HG02938 (cell line): ENCODE data around the gene MPRIP.

Experiments used
- ATAC-seq: cut with Tn5 transposase; IDR thresholded peaks from one replicate; pipeline ENCODE4 v1.9.1; 2021; ENCODE audit warnings: mild to moderate bottlenecking, moderate library complexity; ENCODE audit not compliant: unreplicated experiment

Gene MPRIP

DNA sequence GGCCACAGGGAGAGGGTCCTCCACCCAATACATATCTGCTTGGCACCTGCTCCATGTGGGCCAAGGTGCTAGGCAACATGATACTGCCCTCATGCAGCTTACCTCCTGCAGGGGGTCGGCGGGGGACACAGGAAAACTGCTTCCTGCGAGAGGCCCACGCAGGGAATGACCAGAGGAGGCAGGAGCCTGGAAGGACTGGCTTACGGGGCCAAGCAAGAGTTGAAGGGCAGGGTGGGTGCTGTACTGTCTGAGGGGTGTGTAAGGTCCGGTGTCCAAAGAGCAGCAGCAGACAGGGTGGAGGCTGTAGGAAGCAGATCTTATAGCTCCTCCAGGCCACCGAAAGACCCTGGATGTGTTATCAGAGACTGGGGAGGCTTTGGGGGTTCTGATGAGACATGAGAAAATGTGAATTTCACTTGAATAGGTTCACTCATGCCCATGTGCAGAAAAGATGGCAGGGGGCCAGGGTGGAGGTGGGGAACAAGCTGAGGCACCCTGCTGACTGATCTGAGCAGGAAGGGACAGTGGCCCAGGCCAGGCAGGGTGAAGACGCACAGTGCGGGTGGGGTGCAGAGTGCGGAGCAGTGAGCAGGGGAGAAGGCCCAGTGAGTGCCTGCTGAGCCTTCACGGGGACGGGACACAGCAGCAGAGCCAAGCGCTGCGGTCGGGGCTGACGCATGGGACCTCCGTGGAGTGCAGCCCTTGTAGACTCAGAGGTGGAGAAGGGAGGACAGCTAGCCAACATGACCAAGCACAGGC, 186.4 kb downstream of the MPRIP start:
- ATAC-seq, result no peak

DNA sequence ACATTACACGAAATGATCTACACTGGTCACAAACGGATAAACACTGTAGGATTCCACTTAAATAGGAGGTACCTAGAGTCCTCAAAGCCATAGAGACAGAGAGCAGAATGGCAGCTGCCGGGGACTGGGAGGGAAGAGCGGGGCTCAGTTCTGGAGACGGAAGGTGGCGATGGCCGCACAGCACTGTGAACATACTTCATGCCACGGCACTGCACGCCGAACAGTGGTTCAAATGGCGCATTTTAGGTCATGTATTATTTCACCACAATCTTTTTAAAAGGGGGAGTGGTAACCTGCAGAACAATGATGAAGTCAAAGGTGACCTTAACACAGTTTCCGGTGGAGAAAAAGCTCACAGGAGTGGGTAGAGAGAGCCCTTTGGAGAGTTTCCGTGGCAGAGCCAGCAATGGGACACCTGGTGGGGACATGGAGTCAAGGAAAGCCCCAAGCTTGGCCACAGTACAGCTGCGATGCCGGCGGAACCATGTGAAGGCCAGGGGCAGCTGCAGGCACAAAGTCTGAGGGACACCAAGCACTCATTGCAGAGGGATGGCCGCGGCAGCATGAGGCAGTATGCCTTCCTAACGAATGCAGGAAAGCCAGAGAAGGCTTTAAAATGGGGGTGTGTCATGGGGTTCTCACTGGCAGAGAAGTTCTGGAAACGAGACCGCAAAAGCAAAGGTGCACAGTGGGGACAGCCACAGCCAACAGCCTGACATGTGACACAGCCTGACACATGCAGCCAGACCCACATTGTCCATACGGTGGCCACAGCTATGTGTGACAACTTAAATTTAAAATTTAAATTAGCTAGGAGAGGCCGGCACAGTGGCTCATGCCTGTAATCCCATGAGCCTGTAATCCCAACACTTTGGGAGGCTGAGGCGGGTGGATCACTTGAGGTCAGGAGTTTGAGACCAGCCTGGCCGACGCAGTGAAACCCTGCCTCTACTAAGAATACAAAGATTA, 187.4 kb downstream of the MPRIP start:
- no peak for ATAC-seq

DNA sequence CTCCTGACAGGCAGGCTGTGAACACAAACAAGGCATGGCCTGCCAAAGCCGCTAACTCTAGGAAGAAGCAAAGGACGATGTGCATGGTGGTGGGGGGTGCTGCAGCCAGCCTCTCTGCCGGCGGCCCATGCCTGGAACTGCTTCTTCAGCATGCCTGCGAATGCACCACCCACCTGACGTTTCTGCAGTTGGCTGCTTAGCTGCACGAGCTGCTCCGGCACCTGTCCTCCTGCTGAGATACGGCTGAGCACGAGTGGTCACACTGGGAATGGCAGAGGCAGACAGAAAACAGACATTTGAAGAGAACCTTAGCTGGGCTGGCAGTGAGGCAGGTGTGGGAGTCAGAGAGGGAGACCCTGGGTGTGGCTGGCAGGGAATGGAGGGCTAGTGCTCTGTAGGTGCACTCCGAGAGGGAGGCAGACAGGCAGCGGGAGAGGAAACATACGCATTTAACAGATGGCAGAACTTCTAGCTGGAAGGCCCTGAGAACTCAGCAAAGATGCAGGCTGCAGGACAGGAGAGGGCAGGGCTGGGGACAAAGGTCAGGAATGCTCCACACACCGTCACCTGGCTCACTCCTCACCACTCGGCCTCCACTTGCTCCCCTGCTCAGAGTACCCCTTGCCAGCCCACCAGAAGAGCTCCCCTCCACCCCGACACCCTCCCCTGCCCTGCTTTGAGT, 189.5 kb downstream of the MPRIP start:
- no peak for ATAC-seq

DNA sequence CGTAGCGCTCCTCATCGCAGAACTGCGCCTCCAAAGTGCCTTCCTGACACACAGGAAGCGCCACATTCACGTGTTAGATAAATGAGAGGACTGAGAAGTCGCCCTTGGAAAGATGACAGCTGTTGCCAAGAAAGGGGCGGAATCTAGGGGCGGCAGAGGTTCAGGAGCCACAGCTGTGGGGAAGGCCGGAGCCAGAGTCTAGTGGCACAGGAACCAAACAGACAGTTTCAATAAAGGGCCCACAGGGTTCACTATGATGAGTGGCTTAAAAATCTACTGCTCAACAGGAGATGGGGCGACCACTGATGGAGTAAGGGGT, 190.0 kb downstream of the MPRIP start:
- no peak for ATAC-seq

DNA sequence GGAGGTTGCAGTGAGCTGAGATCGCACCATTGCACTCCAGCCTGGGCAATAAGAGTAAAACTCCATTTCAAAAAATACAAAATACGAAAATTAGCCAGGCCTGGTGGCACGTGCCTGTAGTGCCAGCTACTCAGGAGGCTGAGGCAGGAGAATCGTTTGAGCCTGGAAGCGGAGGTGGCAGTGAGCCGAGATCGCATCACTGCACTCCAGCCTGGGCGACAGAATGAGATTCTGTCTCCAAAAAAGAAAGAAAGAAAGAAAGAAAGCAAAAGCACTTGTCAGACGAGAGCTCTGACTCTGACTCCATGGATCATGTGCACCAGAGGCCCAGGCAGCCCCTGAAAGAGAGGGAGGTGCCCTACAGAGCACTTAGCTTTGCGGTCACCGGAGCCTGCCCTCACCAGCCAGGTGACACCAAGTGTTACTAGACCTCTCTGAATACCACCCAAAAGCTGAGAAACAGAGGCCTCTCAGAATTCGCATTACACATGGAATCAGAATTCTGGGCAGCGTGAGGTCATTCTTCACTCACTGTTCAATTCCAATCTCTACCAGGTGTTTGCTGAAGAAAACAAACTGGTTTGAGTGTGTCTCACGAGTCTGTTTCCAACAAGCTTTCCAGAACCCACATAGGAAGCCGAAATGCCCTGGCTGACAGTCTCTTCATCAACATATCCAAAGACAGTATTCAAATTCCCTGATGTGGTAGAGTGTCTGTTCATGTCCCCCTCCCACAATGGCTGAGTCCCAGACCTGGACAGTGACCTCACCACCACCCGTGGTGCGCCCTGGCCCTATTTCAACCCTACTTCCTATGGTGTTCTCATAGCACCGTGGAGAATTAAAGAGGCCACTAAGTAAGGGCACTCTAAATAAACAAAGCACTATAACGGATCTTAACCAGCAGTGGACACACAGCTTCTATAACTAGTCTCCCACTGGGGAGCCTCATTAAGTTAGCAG, 193.2 kb downstream of the MPRIP start:
- ATAC-seq, result no peak

DNA sequence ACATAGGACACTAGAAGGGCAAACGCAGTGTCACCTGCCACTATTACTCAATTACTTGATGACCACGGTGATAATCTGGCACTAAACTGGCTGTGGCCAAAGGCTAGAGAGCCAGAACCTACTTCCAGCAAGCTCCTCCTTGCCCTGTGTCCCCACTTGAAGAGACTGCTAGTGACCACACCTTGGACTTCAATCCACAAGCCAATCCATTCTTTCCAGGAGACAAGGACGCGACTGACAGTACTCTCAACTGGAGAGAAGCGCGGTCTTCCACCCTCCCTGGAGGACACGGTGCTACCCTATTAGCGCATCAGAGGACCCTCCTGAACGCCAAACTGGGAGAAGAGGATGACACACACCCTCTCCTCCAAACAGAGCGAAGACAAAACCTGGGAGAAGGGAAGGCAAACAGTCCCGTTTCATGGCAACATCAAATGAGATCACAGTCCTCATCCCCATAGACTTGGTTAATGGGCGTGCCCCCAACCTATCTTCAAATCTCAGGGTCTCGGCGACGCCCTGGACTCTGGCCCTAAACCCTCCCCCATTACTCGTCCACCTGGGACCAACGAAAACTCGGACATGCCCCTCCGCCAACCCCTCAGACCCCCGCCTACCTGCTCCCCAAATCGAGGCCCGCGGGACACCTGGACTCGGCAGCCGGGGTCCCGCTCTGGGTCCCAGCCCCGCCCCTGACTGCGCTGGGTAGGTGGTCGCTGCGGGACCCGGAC, 194.2 kb downstream of the MPRIP start:
- peak; percentile 11 for ATAC-seq

DNA sequence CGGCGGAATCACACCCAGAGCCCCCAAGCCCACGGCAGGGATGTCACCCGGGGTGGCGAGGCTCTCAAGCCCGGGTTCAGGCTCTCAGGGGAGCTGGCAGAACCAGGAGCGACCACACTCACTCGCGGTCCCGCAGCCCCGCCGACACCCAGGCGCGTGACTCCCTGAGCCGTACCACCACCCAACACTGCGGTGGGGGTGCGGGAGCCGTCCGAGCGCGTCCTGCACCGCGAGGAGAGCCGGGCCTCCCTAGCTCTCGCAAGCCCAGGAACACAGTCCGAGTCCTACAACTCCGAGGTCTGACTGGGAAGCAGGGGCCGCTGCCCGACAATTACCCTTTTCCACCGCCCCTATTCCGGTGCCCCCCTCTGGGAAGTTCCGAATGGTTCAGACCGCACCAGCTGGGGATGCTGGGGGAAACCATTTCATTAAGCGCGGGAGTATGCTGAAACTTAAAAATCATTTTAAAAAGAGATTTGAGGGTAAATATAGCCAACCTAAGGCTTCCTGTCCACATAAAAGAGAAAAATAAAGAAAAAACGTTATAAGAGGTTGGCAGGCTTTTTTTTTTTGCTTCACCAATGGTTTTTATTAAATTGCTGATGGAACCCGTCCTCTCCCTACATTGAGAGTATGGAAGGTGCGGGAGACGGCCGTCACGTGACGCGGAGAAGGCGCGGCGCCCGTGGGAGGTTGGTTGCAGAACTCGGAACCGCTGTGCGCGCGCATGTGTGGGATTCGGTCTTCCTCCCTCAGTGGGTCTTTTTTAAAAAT, 195.0 kb downstream of the MPRIP start, which contains the start of gene FLCN:
TSS of gene FLCN (minus strand) at position 143 of the 774 bp plus-strand sequence. CDS start 9,031 bp downstream, outside the sequence.
- ATAC-seq, result peak; percentile 73

DNA sequence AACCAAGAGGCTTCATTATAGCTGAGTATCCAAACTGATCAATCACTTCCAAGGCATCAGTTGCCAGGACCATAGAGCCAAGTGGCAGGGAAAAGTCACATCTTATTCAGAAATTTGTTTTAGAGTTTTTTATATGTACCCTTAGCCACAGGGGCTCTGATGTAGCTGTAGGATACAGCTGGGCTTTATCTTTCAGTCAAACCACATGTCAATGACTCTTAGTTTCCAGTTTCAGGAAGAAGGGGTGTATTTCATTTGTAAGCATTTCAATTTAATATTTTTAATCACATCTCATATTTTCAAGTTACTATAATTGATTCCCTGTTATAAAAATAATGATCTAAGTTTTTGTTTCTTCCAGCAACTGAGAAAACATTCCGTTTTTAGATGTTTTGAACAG, 197.6 kb downstream of the MPRIP start:
- ATAC-seq, result no peak

DNA sequence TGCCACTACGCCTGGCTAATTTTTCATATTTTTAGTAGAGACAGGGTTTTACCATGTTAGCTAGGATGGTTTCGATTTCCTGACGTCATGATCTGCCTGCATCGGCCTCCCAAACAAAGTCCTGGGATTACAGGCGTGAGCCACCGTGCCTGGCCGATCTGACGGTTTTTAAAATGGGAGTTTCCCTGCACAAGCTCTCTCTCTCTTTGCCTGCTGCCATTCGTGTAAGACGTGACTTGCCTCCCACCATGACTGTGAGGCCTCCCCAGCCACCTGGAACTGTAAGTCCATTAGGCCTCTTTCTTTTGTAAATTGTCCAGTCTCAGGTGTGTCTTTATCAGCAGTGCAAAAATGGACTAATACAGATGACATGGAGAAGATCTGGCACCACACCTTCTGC, 199.4 kb downstream of the MPRIP start:
- ATAC-seq, result no peak

DNA sequence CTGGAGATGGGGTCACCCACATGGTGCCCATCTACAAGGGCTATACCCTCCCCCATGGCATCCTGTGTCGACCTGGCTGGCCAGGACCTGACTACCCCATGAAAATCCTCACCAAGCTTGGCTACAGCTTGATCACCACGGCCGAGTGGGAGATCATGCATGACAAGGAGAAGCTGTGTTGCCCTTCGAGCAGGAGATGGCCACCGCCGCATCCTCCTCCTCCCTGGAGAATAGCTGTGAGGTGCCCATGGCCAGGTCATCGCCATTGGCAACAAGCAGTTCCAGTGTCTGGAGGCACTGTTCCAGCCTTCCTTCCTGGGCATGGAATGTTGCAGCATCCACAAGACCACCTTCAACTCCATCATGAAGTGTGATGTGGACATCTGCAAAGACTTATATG, 200.0 kb downstream of the MPRIP start:
- no peak for ATAC-seq
